ENCODE data around the gene TMEM30B.

GRCh38 chr14:61233436-61233956, 47.6 kb downstream of the TMEM30B start:
- TF ChIP-seq, protein P1, sequence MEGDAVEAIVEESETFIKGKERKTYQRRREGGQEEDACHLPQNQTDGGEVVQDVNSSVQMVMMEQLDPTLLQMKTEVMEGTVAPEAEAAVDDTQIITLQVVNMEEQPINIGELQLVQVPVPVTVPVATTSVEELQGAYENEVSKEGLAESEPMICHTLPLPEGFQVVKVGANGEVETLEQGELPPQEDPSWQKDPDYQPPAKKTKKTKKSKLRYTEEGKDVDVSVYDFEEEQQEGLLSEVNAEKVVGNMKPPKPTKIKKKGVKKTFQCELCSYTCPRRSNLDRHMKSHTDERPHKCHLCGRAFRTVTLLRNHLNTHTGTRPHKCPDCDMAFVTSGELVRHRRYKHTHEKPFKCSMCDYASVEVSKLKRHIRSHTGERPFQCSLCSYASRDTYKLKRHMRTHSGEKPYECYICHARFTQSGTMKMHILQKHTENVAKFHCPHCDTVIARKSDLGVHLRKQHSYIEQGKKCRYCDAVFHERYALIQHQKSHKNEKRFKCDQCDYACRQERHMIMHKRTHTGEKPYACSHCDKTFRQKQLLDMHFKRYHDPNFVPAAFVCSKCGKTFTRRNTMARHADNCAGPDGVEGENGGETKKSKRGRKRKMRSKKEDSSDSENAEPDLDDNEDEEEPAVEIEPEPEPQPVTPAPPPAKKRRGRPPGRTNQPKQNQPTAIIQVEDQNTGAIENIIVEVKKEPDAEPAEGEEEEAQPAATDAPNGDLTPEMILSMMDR (IDR thresholded peaks at IDR 0.05 in 4 of 5, conservative IDR thresholded peaks at IDR 0.05 in 1 of 5), result no peak
- TF ChIP-seq POLR2A (IDR thresholded peaks at IDR 0.05), result no peak
